GM19324 (cell line): ENCODE data around the gene RNF169.
A peak's percentile ranks its signal among the peaks of the same experiment; 100 is the strongest.
"Not testable (repeated sequence)": the region's sequence is repeated elsewhere in the genome, so short reads cannot be mapped to it uniquely, and the experiment has no call there.

Source experiments
- ATAC-seq: cut with Tn5 transposase; IDR thresholded peaks from one replicate; pipeline ENCODE4 v1.9.1; 2021; ENCODE audit warnings: mild to moderate bottlenecking, moderate library complexity; ENCODE audit not compliant: unreplicated experiment, low FRiP score

Gene RNF169

DNA sequence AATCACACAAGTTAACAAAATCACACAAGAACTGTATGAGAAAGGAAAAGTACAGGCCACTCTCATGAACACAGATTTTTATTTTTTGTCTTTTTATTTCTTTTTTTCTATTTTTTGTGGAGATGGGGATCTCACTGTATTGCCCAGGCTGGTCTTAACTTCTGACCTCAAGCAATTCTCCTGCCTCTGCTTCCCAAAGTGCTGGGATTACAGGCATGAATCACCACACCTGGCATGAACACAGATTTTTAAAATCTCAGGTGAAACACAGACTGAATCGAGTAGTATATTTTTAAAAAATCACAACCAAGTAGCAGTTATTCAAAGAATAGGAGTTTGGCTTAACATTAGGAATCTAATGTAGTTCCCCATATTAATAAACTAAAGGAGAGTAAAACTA, 18.3 kb downstream of the RNF169 start:
- ATAC-seq, result no peak

DNA sequence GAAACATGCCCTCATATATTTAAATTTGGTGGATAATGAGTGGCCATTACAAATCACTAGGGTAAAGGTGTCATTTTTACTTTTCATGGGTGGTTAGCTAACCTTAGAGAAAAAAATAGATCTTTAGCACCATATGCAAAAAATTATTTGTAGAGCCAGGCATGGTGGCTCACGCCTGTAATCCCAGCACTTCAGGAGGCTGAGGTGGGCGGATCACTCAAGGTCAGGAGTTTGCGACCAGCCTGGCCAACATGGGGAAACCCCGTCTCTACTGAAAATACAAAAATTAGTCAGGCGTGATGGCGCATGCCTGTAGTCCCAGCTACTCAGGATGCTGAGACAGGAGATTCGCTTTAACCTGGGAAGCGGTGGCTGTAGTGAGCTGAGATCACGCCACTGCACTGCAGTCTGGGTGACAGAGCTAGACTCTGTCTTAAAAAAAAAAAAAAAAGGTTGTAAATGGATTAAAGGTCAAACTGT, 19.6 kb downstream of the RNF169 start:
- not testable (repeated sequence) for ATAC-seq

- ATAC-seq, result no peak
These were observed 20.5 kb downstream of the RNF169 start for GRCh38 chr11:74769055-74769707.

- no peak for ATAC-seq
These were observed 21.8 kb downstream of the RNF169 start for GRCh38 chr11:74770456-74770855.

GRCh38 chr11:74771139-74771538, 22.5 kb downstream of the RNF169 start:
- ATAC-seq, result no peak

GRCh38 chr11:74773476-74773875, 24.8 kb downstream of the RNF169 start:
- no peak for ATAC-seq

- ATAC-seq, result no peak
These were observed 27.1 kb downstream of the RNF169 start for GRCh38 chr11:74775762-74776161.

- ATAC-seq, result no peak
These were observed 27.9 kb downstream of the RNF169 start for GRCh38 chr11:74776546-74776945.

DNA sequence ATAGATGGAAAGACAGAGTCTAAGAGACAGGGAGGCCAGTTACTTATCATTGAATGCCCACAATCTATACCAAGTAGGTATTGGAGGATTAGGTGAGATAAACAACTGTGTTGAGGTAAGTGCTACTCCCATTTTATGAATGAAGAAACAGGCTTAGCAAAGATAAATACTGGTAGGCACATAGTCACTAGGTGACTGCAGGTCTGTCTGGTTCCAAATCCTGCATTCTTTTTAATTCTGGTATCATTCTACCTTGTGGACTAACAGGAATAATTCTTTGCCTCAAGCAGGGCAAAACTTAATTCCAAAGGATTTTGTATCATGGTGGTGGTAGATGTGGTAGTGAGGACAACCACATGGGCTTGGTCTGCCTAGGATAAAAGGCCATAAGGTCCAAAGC, 28.4 kb downstream of the RNF169 start:
- no peak for ATAC-seq

- no peak for ATAC-seq
These were observed 29.2 kb downstream of the RNF169 start for GRCh38 chr11:74777877-74778276.

DNA sequence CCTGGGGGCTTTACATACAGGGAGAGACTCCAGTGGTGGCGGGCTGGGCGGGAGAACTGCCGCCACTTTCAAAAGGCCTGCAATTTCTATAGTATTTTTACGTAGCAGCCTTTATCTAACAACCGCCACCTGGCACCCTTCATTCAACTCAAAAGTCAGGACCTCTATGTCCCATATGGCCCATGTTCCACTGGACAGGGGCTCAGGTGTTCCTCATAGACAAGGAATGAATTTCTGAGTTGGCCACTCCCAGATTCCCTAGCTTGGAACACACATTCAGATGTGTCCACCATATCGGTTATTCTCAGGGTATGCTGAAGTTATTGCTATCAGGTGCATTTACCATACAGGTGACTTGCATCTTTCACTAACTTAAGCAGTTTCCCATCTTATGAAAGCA, 29.9 kb downstream of the RNF169 start:
- no peak for ATAC-seq

DNA sequence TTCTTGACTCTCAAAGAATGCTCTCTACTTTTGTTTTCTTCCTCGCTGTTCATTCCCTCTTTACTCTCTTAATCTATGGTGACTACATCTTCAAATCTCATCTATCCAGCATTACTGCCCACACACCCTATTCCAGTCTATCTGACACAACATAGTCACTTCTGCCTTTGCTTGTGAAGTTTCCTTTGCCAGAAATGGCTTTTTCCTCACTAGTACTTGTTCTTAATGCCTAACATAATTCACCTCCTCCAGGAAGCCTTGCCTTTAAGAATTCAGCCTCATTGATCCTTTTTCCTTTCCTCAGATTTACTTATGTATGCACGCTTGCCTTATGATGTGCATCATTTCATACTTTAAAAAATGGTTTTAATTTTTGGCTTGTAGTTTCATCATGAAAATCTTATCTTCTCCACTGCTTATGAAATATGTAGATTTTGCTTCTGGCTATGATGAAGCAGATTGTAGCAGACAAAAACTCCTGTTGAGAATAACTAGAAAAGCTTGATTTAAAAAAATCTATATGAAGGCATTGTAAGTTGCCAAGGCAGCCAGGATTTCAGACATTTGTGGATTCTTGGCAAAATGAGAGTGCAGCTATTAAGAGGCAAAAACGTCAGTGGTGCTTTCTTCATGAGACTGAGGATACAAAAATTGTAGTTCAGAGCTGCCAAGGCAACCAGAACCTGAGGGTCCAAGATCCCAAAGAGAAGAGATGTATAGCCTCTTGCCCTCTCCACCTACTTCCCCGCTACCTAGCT, 31.8 kb downstream of the RNF169 start:
- ATAC-seq, result no peak

- peak; percentile 41 for ATAC-seq
These were observed 34.7 kb downstream of the RNF169 start for GRCh38 chr11:74783241-74783871.

- ATAC-seq, result no peak
These were observed 35.6 kb downstream of the RNF169 start for GRCh38 chr11:74784234-74784633.

- ATAC-seq, result no peak
These were observed 36.1 kb downstream of the RNF169 start for GRCh38 chr11:74784726-74785125.

- no peak for ATAC-seq
These were observed 37.9 kb downstream of the RNF169 start for GRCh38 chr11:74786574-74786973.

GRCh38 chr11:74791333-74792100, 42.9 kb downstream of the RNF169 start:
- ATAC-seq, result no peak

GRCh38 chr11:74806267-74806666, 57.6 kb downstream of the RNF169 start:
- ATAC-seq, result no peak

DNA sequence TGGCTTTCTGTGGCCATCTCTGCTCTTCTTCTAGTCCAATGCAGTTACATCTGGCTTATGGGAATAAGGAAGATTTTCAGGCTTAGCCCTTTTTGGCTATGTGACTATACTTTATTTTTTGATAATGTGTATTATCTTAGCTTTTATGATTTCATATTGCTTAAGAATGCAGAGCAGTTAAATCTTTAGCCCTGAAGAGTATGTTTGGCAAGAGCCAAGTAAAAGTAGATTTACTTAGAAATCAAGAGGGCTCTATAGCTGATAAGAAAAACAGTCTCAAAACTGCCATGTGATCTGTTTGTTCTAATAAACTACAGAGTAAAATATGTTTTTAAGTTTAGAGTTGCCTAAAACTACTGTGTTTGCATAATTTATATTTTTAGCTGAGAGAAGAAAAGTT, 61.2 kb downstream of the RNF169 start:
- ATAC-seq, result no peak

DNA sequence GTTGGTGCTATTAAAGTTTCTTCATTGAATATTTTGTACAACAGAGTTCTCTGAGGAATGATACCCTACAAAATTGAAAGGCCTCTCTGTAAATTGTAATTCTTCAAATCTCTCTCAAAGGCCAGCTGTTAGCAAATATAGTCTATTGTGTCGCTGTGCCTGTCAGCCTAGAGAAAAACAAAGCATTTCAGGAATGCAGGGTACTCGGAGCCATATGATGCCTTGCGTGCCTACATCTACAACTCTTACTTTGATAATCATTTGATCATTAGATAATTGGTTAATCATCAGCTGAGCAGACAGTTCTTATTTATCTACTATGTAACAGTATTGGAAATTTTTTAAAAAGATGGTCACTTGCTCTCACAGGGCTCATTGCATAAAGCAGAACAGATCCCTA, 67.3 kb downstream of the RNF169 start:
- no peak for ATAC-seq

DNA sequence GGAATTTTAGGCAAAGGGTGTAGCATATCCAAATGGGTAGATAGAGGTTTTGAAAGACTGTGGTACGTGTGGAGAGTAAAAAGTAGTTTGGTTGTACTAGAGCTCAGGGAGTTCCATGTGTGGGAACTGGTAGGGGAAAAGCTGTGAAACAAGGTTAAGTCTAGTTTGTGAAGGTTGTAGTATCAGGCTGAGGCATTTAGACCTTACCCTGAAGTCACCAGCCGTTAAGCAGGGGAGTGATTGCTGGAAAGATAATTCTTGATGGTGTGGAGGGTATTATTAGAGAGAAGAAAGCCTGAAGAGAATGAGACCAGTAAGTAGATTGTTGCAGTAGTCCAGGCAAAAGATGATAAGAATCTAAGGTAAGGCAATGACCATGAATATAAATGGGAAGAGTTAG, 68.0 kb downstream of the RNF169 start:
- ATAC-seq, result no peak
